ENCODE results near the gene MAN1A2.

- TF ChIP-seq CTCF (IDR thresholded peaks at IDR 0.05) (no peak), POLR2A (IDR thresholded peaks at IDR 0.05) (no peak)
These were observed 160.4 kb downstream of the MAN1A2 start for GRCh38 chr1:117527566-117528102.
